Activated CD4-positive, alpha-beta T cell treated with anti-CD3 and anti-CD28 coated beads, Interleukin-2, amount 10 ng/mL, durations not matched to agents 24 days and 14 days (primary cell): ENCODE data around the gene PTPRN2. TPM values are rescaled to one million over a fixed set of nuclear protein-coding genes. Genes with fewer than 3 reads are reported as not detected.

Source experiments
- DNase-seq: peaks from one replicate; pipeline ENCODE4 v3.0.0; 2022
- H3K27ac Mint-ChIP-seq: one replicate; pipeline ENCODE4 v1.8.0; 2022; ENCODE audit warnings: mild to moderate bottlenecking, mixed read lengths
- H3K27me3 Mint-ChIP-seq: one replicate; pipeline ENCODE4 v1.8.0; 2022; ENCODE audit warnings: mixed read lengths
- H3K36me3 Mint-ChIP-seq: one replicate; pipeline ENCODE4 v1.8.0; 2022; ENCODE audit warnings: low read depth, mild to moderate bottlenecking, mixed read lengths
- H3K4me1 Mint-ChIP-seq: one replicate; pipeline ENCODE4 v1.8.0; 2021; ENCODE audit warnings: mixed read lengths
- H3K4me3 Mint-ChIP-seq: one replicate; pipeline ENCODE4 v1.8.0; 2022; ENCODE audit warnings: mild to moderate bottlenecking, moderate library complexity, mixed read lengths
- H3K9me3 Mint-ChIP-seq: one replicate; pipeline ENCODE4 v1.8.0; 2021; ENCODE audit warnings: mixed read lengths
- intact Hi-C: fragments of 100-400 bp; cut with micrococcal nuclease; formaldehyde crosslinking; loops from one replicate; pipeline ENCODE4 v1.15.1; 2023
- total RNA-seq: library from RNA; stranded (reverse); gene quantifications from 2 replicates; pipeline ENCODE4 v1.2.3, GENCODE V29; 2022

PTPRN2 gene
- total RNA-seq, 1 donor from 2014 or later, result 0.33 TPM

DNA sequence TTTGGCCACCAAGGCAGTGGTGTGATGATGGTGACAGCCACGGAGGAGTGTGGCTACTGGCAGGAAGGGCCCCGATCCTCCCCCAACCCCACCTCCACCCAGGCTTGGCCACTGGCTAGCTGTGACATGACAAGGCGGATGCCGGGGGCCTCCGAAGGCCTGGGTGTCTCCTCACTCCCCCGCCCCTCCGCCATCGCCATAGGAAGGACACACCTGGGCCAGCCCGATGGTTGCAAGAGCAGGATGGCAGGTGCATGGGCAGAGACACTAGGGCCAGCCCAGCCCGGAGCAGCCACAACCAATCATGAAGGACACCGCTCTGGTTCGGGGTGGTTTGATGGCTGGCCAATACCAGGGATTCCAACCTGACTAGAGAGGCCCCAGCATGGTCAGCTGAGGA lies 81.0 kb downstream of the PTPRN2 start:
- intact Hi-C loops, result no loop called here

DNA sequence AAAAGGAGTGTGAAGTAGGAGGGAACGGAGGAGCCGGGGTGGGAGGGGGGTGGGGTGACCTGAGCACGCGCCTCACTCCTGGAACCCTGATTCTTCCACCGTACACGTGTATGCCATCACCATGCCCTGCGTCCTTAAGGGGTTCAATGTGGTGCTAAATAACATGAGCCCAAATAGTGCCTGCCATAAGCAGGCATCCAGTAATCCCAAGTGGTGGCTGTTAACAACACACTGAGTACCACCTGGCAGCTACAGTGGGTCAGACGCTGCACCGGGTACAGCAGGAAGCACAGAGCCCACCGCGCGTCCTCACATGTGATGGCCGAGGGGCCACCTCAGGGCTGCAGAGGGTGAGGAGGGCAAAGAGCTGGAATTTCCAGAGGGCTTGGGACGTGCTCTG lies 81.9 kb downstream of the PTPRN2 start:
- H3K4me3 Mint-ChIP-seq, result no peak overlapping the region
- intact Hi-C loops, result no loop called here
- H3K4me1 Mint-ChIP-seq, result no peaks in the 10 kb centered on the region
- peaks cover 16% of the 10 kb centered on the region for H3K9me3 Mint-ChIP-seq
- peaks cover 1% of the 10 kb centered on the region for H3K27me3 Mint-ChIP-seq
- no peak for DNase-seq
- H3K36me3 Mint-ChIP-seq, result no peaks in the 10 kb centered on the region
- H3K27ac Mint-ChIP-seq, result no peak overlapping the region

More for the DNA sequence above, 81.0 kb downstream of the PTPRN2 start:
- Mint-ChIP-seq H3K27ac (no peak overlapping the region), H3K36me3 (no peaks in the 10 kb centered on the region), H3K9me3 (peaks cover 16% of the 10 kb centered on the region), H3K27me3 (peaks cover 1% of the 10 kb centered on the region), H3K4me3 (no peak overlapping the region), H3K4me1 (no peaks in the 10 kb centered on the region)
- no peak for DNase-seq

DNA sequence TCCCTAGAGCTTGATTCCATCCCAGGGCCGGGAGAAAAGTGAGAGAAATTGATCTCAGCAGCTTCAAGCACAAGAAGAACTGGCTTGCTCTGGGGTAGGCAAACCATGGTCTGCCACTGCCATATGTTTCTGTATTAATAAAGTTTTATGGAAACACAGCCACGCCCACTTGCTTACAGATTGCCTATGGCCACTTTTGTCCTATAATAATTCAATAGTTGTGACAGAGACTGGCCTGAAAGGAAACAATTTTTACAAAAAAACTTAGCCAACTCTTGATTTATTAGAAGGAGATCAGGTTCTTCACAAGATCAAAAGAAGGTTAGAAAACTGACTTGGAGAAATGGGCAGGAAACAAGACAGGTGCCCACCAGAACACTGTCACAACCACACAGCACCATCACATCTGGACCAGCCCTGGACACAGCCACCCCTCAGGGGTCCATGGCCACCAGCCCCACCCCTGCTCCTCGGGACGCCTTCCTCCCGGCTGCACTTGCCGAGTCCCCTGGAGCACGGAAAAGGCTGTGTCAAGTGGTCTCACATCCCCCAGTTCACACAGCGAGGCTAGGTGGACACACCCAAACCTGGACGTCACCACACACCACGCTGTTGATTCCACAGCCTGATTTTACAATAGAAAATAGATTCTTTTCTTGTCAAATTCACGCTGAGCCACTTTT lies 85.4 kb downstream of the PTPRN2 start:
- no peak overlapping the region for H3K27ac Mint-ChIP-seq
- DNase-seq, result no peak
- H3K27me3 Mint-ChIP-seq, result peaks cover 1% of the 10 kb centered on the region
- peaks cover 5% of the 10 kb centered on the region for H3K9me3 Mint-ChIP-seq
- intact Hi-C loops, result no loop called here
- no peaks in the 10 kb centered on the region for H3K36me3 Mint-ChIP-seq
- no peaks in the 10 kb centered on the region for H3K4me1 Mint-ChIP-seq
- H3K4me3 Mint-ChIP-seq, result no peak overlapping the region

DNA sequence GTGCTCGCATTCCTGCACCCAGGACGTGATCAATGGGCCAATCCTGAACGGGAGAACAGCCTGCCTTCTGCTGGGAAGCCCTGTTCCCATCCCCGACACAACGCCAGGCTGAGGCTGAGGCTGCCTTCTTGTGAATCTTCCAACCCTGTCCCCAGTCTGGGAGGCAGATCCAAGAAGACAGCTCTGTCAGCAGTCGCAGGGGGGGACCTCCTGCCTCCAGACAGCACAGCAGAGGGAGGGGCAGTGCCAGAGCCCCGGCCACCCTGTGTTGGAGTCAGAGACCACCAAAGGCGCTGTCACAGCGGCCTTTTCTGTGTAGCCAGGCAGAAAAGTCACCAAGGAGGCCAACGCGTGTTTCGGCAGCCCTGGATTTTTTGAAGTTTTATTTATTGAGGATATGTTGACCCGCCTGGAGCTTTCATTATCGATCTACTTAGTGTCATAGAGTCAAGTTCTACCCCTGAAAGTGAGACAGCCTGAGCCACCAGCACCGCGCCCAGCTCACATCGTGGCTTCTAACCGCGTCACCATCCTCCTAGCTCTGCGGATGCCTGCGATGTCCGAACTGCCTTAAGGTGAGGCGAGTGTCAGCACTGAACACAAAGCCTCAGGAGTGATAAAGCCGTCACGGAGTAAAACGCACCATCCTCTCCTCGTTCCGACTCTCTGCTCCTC lies 86.1 kb downstream of the PTPRN2 start:
- intact Hi-C loops, result no loop called here
- H3K4me3 Mint-ChIP-seq, result no peak overlapping the region
- DNase-seq, result no peak
- H3K9me3 Mint-ChIP-seq, result no peaks in the 10 kb centered on the region
- no peaks in the 10 kb centered on the region for H3K36me3 Mint-ChIP-seq
- H3K27ac Mint-ChIP-seq, result no peak overlapping the region
- no peaks in the 10 kb centered on the region for H3K4me1 Mint-ChIP-seq
- H3K27me3 Mint-ChIP-seq, result peaks cover 1% of the 10 kb centered on the region

DNA sequence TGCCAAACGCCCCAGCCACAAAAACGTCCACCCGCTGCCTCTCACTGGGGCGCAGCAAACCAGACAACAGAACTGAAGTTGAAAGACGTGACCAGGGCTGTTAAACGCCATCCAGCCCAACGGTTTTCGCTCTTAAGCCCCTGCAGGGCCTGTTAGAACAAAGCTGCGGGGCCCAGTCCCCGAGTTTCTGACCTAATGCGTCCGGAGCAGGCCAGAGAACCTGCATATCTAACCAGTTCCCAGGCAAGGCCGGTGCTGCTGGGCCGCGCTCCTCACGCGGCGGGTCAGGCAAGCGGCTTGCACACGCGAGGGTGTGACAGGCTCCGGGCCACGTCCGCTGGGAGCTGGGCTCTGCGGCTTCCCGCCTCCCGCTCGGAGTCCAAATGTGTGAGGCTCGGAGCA lies 87.0 kb downstream of the PTPRN2 start:
- intact Hi-C loops, result no loop called here
- Mint-ChIP-seq H3K27me3 (peaks cover 1% of the 10 kb centered on the region), H3K36me3 (no peaks in the 10 kb centered on the region), H3K4me1 (no peaks in the 10 kb centered on the region), H3K9me3 (no peaks in the 10 kb centered on the region), H3K27ac (no peak overlapping the region), H3K4me3 (no peak overlapping the region)
- DNase-seq, result no peak

DNA sequence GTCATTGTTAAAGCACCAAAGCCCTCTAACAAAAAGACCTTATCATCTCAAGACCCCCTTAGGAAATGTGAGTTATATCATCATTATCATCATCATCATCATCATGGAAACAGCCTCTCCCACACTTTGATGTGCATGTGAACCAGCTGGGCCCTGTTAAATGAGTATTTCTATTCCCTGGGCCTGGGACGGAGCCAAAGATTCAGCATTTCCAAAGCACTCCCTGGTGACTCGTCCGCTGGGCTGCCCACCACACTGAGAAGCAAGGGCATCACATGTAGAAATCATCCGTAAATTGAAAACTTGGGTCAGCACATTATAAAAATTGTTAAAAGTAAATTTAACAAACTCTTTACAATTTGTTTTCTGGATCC lies 88.6 kb downstream of the PTPRN2 start:
- no peak overlapping the region for H3K27ac Mint-ChIP-seq
- no peaks in the 10 kb centered on the region for H3K36me3 Mint-ChIP-seq
- no peak overlapping the region for H3K4me3 Mint-ChIP-seq
- peaks cover 1% of the 10 kb centered on the region for H3K27me3 Mint-ChIP-seq
- no peaks in the 10 kb centered on the region for H3K9me3 Mint-ChIP-seq
- DNase-seq, result no peak
- no peaks in the 10 kb centered on the region for H3K4me1 Mint-ChIP-seq
- intact Hi-C loops, result no loop called here

DNA sequence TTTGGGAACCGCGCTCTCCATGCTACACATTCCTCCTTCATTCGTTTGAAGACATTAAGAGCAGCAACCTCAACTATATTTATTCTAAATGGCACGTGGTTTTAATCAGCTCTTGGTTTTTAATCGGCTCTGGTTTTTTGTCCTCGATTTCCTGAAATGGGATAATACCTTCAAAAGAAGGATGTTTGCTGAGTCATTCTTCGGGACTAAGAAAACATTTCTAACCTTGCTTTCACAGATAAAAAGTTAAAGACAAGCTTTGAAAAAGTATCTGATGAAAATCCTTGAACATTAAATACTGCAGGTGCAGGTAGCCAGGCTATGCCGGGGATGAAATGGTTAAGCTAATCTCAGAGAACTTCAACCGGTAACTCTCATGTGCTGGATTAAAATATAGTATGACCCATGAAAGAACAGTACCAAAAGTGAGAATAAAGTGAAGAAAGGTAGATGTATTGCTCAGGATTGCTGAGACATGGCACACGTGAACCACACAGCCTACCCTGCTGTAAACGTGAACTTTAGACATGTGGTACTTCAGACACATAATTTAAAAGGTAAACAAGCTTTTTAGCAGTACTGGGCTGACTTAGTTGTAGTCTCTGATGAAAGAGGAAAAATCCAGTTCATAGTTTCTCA lies 89.1 kb downstream of the PTPRN2 start:
- no peak overlapping the region for H3K27ac Mint-ChIP-seq
- no peaks in the 10 kb centered on the region for H3K4me1 Mint-ChIP-seq
- DNase-seq, result no peak
- no peaks in the 10 kb centered on the region for H3K36me3 Mint-ChIP-seq
- intact Hi-C loops, result no loop called here
- H3K4me3 Mint-ChIP-seq, result no peak overlapping the region
- H3K9me3 Mint-ChIP-seq, result no peaks in the 10 kb centered on the region
- H3K27me3 Mint-ChIP-seq, result peaks cover 1% of the 10 kb centered on the region

DNA sequence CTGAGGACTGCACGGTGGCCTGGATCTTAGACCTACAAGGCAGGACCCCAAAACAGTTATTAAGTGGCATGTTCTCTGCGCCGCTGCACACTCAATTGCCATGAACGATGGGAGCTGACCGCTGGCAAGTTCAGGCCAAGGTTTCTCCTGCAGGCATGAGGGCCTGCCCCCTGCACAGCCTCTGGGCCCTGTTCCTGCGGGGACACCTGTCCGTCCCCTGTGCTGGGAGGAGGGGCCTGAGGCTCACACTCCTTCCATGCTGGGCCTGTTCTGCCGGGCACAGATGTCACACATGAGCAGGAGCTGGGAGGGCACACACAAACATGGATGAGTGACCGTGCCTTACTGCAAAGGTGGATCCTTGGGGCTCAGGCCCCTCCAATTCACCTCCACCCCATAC lies 90.0 kb downstream of the PTPRN2 start:
- Mint-ChIP-seq H3K36me3 (no peaks in the 10 kb centered on the region), H3K27me3 (peaks cover 1% of the 10 kb centered on the region), H3K4me3 (no peak overlapping the region), H3K27ac (no peak overlapping the region), H3K9me3 (no peaks in the 10 kb centered on the region), H3K4me1 (no peaks in the 10 kb centered on the region)
- no peak for DNase-seq
- intact Hi-C loops, result no loop called here

DNA sequence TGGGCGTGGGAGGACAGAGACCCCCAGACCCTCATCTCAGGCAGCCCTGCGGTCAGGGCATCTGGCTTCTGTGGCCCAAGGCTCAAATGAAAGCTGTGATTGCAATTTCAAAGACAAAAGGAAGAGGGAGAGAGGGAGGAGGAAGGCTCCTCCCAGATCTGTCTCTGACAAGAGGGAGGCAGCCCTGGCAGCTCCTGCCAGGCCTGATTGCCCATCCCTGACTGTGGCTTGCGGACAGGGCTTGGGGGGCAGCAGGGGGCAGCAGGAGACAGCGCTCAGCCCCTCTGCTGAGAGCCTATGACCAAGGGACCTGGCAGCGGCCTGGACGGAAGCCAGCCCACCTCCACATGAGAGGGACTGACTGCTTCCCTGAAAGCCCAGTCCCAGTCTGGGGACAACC lies 91.8 kb downstream of the PTPRN2 start:
- DNase-seq, result no peak
- Mint-ChIP-seq H3K27me3 (no peaks in the 10 kb centered on the region), H3K27ac (no peak overlapping the region), H3K4me1 (no peaks in the 10 kb centered on the region), H3K36me3 (no peaks in the 10 kb centered on the region), H3K4me3 (no peak overlapping the region), H3K9me3 (no peaks in the 10 kb centered on the region)
- intact Hi-C loops, result no loop called here

DNA sequence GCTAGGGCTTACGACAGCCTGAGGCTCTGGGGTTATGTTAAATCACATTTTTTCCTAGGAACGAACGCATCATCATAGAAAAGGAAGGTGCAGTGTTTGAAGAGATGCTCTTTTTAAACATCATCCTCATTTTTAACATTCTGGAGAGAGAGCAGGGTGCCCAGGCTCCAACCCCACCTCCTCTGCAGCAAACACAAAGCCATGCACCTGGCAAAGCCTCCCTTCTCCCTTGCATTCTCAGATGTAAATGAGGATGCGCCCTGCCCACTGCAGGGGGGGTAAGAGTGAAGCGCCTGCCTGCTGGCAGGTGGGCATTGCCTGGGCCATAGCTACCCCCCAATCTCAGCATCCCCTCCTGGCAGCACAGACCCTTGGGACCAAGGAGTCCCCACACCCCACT lies 92.4 kb downstream of the PTPRN2 start:
- no peaks in the 10 kb centered on the region for H3K4me1 Mint-ChIP-seq
- no peak overlapping the region for H3K4me3 Mint-ChIP-seq
- H3K36me3 Mint-ChIP-seq, result no peaks in the 10 kb centered on the region
- H3K9me3 Mint-ChIP-seq, result no peaks in the 10 kb centered on the region
- intact Hi-C loops, result no loop called here
- DNase-seq, result no peak
- no peaks in the 10 kb centered on the region for H3K27me3 Mint-ChIP-seq
- no peak overlapping the region for H3K27ac Mint-ChIP-seq

DNA sequence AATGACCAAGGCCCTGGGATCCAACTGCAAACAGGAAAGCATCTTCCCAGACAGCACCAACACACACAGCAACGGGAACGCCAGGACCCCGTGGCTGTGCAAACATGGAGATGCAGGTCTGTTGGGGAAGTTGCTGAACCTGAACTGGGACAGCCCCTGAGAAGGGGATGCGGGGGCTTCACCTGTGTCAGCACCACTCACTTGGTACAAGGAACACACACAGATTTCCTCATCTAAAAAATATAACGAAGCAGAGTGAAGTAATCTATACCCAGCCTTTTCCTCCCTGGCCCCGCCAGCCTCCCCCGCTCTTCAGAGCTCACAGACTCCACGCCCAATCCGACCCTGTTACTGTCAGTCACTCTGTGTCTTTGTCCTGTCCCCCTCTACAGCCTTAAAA lies 93.0 kb downstream of the PTPRN2 start:
- DNase-seq, result no peak
- no peak overlapping the region for H3K4me3 Mint-ChIP-seq
- intact Hi-C loops, result no loop called here
- no peaks in the 10 kb centered on the region for H3K4me1 Mint-ChIP-seq
- H3K9me3 Mint-ChIP-seq, result no peaks in the 10 kb centered on the region
- no peaks in the 10 kb centered on the region for H3K27me3 Mint-ChIP-seq
- H3K36me3 Mint-ChIP-seq, result no peaks in the 10 kb centered on the region
- no peak overlapping the region for H3K27ac Mint-ChIP-seq

DNA sequence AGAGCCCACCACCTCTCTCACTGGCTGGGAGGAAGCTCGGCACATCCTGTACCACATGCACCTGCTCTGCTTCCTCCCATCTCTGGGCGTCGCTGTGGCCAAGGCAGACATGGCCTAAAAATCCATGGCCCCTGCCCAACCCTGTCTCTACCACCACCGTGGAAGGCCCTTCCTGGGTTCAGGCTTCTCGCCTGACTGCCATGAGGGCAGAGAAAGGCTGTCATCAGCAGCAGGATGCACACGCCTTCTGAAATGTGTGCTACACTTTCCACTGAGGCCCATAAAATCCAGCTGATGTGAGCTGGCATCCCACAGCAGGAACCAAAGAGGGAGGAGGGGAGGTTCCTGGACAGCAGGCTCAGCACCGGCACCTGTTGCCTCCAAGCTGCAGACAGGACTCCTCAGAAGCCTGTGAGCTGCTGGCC lies 93.4 kb downstream of the PTPRN2 start:
- DNase-seq, result no peak
- Mint-ChIP-seq H3K4me1 (no peaks in the 10 kb centered on the region), H3K27ac (no peak overlapping the region)

DNA sequence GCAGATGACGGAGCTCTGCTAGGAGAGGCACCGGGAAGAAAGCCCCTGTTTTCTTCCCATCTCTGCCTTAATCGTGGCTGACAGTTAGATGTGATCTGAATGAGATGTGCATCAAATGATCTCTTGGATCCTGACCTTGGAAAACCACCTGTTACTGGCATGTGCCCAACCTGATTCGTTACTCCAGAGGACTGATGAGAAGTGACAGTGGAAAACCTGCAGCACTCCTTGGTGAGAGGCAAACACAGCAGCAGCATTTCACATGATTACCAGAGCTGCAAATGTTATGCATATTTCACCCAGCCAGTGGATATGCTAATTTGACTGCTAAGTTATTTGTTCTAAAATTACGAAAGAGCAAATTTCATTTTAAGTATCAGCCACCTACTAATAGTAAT lies 95.3 kb downstream of the PTPRN2 start:
- Mint-ChIP-seq H3K4me3 (no peak overlapping the region), H3K4me1 (no peaks in the 10 kb centered on the region), H3K9me3 (no peaks in the 10 kb centered on the region), H3K27ac (no peak overlapping the region), H3K27me3 (no peaks in the 10 kb centered on the region), H3K36me3 (no peaks in the 10 kb centered on the region)
- no peak for DNase-seq
- intact Hi-C loops, result no loop called here

More for the DNA sequence above, 93.4 kb downstream of the PTPRN2 start:
- no peak overlapping the region for H3K4me3 Mint-ChIP-seq
- H3K27me3 Mint-ChIP-seq, result no peaks in the 10 kb centered on the region
- intact Hi-C loops, result no loop called here
- no peaks in the 10 kb centered on the region for H3K9me3 Mint-ChIP-seq
- H3K36me3 Mint-ChIP-seq, result no peaks in the 10 kb centered on the region

DNA sequence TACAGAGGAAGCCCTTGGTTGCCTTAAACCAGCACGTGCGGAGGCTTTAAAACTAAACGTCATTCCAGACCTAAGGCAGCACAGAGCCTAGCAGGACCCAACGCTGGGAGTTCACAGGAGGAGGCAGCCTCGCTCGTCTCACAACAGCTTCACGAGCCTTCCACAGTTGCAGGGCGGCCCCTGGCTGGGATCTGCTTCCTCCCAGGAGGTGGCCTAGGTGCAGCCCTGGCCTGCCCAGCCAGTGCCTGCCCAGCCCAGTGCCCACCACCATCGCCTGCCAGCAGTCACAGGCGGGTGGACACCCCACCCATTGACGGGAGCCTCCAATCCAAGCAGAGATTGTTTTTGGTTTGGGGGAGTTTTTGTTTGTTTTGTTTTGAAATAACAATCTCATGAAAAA lies 96.5 kb downstream of the PTPRN2 start:
- Mint-ChIP-seq H3K36me3 (no peaks in the 10 kb centered on the region), H3K4me3 (no peak overlapping the region), H3K27ac (no peak overlapping the region), H3K27me3 (no peaks in the 10 kb centered on the region), H3K9me3 (no peaks in the 10 kb centered on the region), H3K4me1 (no peaks in the 10 kb centered on the region)
- DNase-seq, result no peak
- intact Hi-C loops, result no loop called here
